ENCODE data around the gene MROH2A.

Gene MROH2A

DNA sequence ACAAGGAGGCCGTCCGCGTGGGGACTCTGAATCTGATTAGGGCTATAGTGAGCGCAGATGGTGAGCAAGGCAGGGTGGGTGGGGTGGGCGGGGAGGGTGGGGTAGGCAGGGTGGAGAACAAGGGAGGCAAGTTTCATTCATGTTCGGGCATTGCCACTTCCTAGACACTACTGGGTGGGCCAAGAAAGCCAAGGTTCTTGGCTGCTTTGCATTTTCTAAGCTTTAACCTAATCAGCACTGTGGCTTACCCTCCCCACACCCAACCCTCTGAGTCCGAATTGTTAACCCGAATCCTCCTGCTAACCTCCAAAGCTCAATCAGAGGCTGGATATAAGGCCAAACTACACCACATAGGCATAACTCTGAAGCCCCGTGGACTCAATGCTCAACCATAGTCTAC lies 18.1 kb downstream of the MROH2A start:
- no peak for ATAC-seq
- no peak for TF ChIP-seq RARB (CRISPR knock-in tag; IDR thresholded peaks at IDR 0.05)
- TF ChIP-seq ZNF8 (CRISPR knock-in tag; IDR thresholded peaks at IDR 0.05), result no peak
- TF ChIP-seq BACH2 (CRISPR knock-in tag; IDR thresholded peaks at IDR 0.05; ENCODE audit: borderline replicate concordance), result no peak
- no peak for TF ChIP-seq ZFP3 (CRISPR knock-in tag; IDR thresholded peaks at IDR 0.05)
- no peak for TF ChIP-seq CSDC2 (CRISPR knock-in tag; IDR thresholded peaks at IDR 0.05)
- no peak for TF ChIP-seq TOX (CRISPR knock-in tag; IDR thresholded peaks at IDR 0.05; ENCODE audit: borderline replicate concordance)
- no peak for TF ChIP-seq ISL1 (CRISPR knock-in tag; IDR thresholded peaks at IDR 0.05)
- TF ChIP-seq, protein P1, sequence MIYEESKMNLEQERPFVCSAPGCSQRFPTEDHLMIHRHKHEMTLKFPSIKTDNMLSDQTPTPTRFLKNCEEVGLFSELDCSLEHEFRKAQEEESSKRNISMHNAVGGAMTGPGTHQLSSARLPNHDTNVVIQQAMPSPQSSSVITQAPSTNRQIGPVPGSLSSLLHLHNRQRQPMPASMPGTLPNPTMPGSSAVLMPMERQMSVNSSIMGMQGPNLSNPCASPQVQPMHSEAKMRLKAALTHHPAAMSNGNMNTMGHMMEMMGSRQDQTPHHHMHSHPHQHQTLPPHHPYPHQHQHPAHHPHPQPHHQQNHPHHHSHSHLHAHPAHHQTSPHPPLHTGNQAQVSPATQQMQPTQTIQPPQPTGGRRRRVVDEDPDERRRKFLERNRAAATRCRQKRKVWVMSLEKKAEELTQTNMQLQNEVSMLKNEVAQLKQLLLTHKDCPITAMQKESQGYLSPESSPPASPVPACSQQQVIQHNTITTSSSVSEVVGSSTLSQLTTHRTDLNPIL (CRISPR knock-in tag; IDR thresholded peaks at IDR 0.05; ENCODE audit: low read depth), result no peak
- TF ChIP-seq, protein P2, sequence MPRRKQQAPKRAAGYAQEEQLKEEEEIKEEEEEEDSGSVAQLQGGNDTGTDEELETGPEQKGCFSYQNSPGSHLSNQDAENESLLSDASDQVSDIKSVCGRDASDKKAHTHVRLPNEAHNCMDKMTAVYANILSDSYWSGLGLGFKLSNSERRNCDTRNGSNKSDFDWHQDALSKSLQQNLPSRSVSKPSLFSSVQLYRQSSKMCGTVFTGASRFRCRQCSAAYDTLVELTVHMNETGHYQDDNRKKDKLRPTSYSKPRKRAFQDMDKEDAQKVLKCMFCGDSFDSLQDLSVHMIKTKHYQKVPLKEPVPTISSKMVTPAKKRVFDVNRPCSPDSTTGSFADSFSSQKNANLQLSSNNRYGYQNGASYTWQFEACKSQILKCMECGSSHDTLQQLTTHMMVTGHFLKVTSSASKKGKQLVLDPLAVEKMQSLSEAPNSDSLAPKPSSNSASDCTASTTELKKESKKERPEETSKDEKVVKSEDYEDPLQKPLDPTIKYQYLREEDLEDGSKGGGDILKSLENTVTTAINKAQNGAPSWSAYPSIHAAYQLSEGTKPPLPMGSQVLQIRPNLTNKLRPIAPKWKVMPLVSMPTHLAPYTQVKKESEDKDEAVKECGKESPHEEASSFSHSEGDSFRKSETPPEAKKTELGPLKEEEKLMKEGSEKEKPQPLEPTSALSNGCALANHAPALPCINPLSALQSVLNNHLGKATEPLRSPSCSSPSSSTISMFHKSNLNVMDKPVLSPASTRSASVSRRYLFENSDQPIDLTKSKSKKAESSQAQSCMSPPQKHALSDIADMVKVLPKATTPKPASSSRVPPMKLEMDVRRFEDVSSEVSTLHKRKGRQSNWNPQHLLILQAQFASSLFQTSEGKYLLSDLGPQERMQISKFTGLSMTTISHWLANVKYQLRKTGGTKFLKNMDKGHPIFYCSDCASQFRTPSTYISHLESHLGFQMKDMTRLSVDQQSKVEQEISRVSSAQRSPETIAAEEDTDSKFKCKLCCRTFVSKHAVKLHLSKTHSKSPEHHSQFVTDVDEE (CRISPR knock-in tag; IDR thresholded peaks at IDR 0.05), result no peak
- no peak for TF ChIP-seq GLIS3 (CRISPR knock-in tag; IDR thresholded peaks at IDR 0.05)
- no peak for TF ChIP-seq ZFP30 (CRISPR knock-in tag; IDR thresholded peaks at IDR 0.05)

DNA sequence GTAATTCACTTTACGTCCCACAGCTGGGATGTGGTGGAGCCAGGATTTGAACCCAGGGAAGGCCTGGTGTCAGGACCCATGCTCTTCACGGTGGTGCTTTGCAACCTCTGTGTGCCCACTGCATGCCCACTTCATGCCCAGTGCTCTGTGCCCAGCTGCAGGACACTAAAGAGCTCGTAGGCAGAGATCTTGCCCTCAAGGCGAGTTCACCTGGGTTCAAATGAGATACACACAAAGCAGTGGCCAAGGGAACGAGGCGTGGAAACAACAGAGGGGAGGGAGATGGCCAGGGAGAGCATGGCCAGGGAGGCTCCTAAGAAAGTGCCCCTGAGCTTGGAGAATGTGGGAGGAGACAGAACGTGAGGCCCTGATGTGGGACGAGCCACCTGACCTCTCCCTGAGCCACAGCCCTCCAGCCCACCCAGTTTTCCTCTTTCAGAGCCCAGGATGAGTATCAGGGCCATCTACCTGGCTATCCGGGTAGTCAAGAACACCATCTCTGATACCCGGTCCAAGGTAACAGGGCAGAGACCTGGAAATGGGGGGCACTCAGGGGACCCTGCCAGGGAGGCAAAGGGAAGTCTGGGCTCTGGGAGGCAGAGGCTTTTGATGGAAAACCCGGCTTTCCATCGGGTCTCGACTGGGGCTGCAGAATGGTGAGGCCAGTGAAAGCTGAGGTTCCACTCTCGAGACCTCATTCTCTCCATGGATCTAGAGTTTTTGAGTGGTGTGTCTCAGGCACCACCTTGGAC lies 20.4 kb downstream of the MROH2A start:
- ATAC-seq, result no peak
- TF ChIP-seq, protein P2 (CRISPR knock-in tag; IDR thresholded peaks at IDR 0.05), result no peak
- no peak for TF ChIP-seq ZC3H10 (CRISPR knock-in tag; IDR thresholded peaks at IDR 0.05)

DNA sequence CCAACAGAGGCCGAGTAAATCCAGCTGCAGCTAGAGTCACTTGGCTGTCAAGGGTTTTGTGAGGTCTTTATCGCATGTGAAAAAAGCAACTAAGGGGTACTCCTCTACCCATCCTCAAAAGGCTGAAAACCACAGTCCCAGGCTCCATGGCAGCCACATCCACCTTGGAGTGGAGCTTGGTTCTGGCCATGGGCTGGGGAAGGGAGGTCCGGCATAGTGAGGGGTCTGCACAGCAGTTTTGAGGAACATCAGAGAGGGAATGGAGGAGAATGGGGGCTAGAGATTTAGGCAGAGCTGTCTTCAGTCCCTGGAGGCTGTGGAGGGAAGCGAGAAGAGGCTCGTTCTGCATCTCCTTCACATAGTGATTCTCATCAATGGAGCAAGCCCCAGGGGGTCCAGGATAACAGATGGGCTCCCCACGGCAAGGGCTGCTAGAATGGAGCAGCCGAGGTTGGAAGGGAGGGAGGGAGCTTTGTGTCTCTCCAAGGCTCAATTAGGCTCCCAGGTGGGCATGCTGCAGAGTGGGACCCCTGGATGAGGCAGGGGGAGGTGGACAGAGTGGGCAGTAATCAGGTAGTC lies 21.0 kb downstream of the MROH2A start:
- no peak for ATAC-seq
- TF ChIP-seq OSR1 (CRISPR knock-in tag; IDR thresholded peaks at IDR 0.05) (no peak), SNAI2 (CRISPR knock-in tag; IDR thresholded peaks at IDR 0.05) (no peak), ZNF8 (CRISPR knock-in tag; IDR thresholded peaks at IDR 0.05) (no peak), ZFP30 (CRISPR knock-in tag; IDR thresholded peaks at IDR 0.05) (no peak)
- TF ChIP-seq, protein P1 (CRISPR knock-in tag; IDR thresholded peaks at IDR 0.05; ENCODE audit: low read depth), result no peak
- TF ChIP-seq, protein P3, sequence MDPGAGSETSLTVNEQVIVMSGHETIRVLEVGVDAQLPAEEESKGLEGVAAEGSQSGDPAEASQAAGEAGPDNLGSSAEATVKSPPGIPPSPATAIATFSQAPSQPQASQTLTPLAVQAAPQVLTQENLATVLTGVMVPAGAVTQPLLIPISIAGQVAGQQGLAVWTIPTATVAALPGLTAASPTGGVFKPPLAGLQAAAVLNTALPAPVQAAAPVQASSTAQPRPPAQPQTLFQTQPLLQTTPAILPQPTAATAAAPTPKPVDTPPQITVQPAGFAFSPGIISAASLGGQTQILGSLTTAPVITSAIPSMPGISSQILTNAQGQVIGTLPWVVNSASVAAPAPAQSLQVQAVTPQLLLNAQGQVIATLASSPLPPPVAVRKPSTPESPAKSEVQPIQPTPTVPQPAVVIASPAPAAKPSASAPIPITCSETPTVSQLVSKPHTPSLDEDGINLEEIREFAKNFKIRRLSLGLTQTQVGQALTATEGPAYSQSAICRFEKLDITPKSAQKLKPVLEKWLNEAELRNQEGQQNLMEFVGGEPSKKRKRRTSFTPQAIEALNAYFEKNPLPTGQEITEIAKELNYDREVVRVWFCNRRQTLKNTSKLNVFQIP (CRISPR knock-in tag; IDR thresholded peaks at IDR 0.05; ENCODE audit: borderline replicate concordance, low read depth), result no peak

DNA sequence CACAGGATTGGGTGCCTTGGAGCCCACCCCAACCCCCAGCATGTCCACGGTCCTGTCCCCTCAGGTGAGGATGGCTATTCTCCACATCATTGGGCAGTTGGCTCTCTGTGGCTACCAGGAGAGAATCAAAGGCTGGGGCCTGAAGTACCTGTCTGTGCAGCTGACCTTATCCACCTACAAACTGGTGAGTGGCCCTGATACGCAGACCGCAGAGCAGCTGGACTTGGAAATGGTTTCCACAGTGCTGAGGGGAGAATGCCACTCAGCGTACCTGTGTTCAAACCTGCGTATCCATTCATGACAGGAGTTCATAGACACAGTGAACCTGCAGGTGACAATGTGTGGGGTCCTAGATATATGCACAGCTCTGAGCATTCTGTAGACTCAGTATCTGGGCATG lies 21.6 kb downstream of the MROH2A start:
- ATAC-seq, result no peak
- TF ChIP-seq SNAI2 (CRISPR knock-in tag; IDR thresholded peaks at IDR 0.05) (no peak), ZFP3 (CRISPR knock-in tag; IDR thresholded peaks at IDR 0.05) (no peak), RARB (CRISPR knock-in tag; IDR thresholded peaks at IDR 0.05) (no peak), BACH2 (CRISPR knock-in tag; IDR thresholded peaks at IDR 0.05; ENCODE audit: borderline replicate concordance) (no peak)

Data from SK-N-SH treated with all-trans-retinoic acid at 6 μM for 48 hours (cell line).